ENCODE measurements around the gene FSHR.

DNA sequence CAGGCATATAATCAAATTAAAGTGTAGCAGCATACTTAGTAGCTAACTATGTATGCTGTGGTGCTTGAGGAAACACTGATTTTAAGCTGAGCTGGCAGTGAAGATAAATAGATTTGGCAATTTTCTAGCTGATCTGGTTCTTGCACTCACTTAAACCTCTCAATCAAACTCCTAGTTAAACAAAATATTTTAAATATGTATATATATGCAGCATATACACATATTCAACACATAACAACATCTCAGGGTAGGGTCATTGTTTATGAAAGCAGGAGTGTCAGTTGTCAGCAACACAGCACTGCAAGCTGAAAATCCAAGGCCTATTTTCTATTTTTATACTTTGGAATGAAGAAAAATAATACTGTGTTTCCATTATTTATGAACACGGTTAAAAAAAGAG, 10.4 kb upstream of the FSHR start:
- TF ChIP-seq CTCF (IDR thresholded peaks at IDR 0.05; ENCODE audit: insufficient read depth, low read depth, low read length) = no peak
- TF ChIP-seq EZH2 (IDR thresholded peaks at IDR 0.05; ENCODE audit: insufficient read depth, low read length) = no peak
